Stimulated activated CD8-positive, alpha-beta memory T cell treated with anti-CD3 and anti-CD28 coated beads, Interleukin-4, amount 100 ng/mL, for 4 hours (primary cell): ENCODE results near the gene SEPTIN12.

Experiments
- DNase-seq, 2 donors: peaks; one replicate each; pipeline ENCODE4 v3.0.0-alpha.2; 2020; ENCODE audit warnings: low read depth in 2 of 2, low spot score in 1 of 2

The SEPTIN12 gene

GRCh38 chr16:4734063-4734729, 53.9 kb downstream of the SEPTIN12 start, which contains the start of the genes ANKS3 and DNAAF8:
ANKS3 (minus strand) TSS chr16:4734271; CDS start chr16:4730149, 4,122 bp downstream.
DNAAF8 (plus strand) TSS chr16:4734537; CDS start chr16:4736515, 1,978 bp downstream.
- DNase-seq, result peak; percentile 50 to 53

GRCh38 chr16:4733747-4734062, 54.4 kb downstream of the SEPTIN12 start:
- DNase-seq, result peak in 1 of 2 donors; percentile 3

GRCh38 chr16:4733211-4733742, 54.9 kb downstream of the SEPTIN12 start:
- DNase-seq, result no peak

GRCh38 chr16:4729876-4730275, 58.3 kb downstream of the SEPTIN12 start:
- no peak for DNase-seq

GRCh38 chr16:4728676-4729075, 59.5 kb downstream of the SEPTIN12 start:
- no peak for DNase-seq
